Stimulated activated CD4-positive, alpha-beta T cell treated with anti-CD3 and anti-CD28 coated beads, Interleukin-2, amount 100 ng/mL, for 48 hours (primary cell): ENCODE measurements around the gene SDHAF4.
A peak's percentile ranks its signal among the peaks of the same experiment; 100 is the strongest.
"Not testable (repeated sequence)": the region's sequence is repeated elsewhere in the genome, so short reads cannot be mapped to it uniquely, and the experiment has no call there.

ENCODE experiments used
- DNase-seq, 2 donors: peaks; one replicate each; pipeline ENCODE4 v3.0.0-alpha.2; 2020

SDHAF4 gene

DNA sequence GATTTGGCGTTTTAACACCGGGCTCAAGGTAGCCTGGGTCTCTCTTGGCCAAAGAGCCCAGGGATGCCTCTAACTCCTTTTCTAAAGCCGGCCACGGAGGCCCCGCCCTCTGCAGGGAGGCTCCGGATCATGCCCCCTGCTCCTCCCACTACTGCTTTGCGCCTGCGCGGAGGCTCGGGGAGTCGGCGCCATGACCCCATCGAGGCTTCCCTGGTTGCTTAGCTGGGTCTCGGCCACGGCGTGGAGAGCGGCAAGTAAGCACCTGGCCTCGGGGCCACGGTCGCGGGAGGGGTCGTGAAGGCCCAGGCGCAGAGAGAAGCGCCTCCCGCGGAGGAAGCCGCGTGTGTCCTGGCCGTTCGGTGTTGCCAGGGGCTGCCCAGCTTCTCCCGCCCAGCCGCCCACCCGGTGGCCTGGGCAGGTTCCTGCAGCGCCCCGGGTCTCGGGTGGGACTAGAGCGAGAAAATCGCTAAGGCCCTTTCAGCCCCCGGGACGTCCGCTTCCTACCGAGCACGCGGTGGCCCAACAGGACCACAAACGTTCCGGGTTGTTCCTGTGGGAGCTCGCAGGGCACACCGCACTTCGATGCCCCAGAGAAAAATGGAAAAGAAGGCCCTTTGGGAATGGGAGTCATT lies at the start of gene SDHAF4:
Gene SDHAF4 (plus strand): TSS at position 180 of the 632 bp plus-strand sequence. CDS start 11 bp downstream, at position 191.
- peak; percentile 91 to 94 for DNase-seq

DNA sequence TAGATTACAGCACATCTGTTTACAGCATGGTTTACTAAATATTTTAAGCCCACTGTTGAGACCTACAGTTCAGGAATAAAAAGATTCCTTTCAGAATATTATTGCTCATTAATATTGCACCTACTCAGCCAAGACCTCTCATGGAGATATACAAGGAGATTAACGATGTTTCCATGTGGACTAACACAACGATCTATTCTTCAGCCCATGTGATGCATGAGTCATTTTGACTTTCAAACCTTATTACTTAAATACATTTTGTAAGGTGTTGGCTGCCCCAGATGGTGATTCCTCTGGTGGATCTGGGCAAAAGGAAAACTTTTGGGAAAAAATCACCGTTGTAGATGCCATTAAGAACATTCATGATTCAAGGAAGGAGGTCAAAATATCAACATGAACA lies 48.0 kb upstream of the SDHAF4 start:
- DNase-seq = no peak

DNA sequence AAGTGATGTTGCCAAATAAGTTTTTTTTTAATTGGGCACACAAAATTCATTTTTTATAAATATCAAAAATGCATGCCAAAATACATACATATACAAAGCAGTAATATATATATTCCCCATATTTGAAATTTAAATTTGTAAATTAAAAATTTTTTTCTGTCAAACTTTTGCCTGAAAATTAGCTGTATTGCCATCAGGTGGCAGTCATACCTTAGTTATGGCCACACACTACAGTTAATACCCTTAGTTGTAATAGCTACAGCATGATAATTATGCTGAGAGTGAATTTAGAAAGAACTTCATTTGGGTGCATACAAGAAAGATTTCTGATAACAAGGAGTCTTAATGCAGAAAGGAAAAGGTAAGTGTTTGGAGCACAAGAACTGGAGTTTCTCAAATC lies 46.2 kb upstream of the SDHAF4 start:
- DNase-seq = no peak

DNA sequence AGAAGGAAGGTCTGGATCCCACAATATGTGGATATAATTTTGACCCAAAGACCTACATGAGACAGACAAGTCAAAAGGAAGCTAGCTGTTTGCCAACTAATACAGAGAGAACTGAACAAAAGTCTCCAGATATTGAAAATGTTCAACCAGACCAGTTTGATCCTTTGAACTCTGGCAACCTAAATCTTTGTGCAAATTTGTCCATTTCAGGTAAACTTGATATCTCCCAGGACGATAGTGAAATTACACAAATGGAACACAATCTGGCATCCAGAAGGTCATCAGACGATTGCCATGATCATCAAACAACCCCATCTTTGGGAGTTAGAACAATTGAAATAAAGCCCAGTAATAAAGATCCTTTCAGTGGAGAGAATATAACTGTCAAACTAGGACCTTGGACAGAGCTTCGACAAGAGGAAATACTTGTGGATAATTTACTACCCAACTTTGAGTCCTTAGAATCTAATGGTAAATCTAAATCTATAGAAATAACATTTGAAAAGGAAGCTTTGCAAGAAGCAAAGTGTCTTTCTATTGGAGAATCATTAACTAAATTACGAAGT lies 41.9 kb upstream of the SDHAF4 start:
- no peak for DNase-seq

DNA sequence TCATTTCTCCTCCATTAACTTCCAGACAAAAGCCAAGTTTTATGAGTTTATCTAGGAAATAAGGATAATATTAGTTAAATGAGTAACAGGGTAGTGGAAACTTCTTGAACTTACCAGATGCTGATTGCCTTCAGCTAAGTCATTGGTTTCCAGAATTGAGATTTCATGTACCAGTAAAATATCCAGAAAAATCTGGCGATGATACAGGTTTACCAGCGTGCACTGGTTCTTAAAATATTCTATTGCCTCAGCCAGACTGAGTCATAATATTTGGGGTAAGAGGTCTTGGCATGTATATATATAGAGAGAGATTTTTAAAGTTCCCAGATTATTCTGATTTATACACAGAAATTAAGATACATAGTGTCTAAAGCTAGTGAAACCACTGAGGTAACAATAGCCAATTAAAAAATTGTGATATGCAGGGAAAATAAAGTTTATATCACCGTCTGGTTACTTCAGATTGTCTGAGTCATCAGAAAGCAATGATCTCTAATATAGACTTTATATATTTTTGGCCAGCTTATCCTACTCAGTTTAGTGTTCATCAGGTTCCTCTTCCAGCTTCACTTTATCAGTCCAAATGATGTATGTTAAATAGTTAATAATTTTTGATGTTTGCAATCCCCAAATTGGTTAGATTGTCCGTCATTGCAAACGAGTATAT lies 39.5 kb upstream of the SDHAF4 start:
- no peak for DNase-seq

DNA sequence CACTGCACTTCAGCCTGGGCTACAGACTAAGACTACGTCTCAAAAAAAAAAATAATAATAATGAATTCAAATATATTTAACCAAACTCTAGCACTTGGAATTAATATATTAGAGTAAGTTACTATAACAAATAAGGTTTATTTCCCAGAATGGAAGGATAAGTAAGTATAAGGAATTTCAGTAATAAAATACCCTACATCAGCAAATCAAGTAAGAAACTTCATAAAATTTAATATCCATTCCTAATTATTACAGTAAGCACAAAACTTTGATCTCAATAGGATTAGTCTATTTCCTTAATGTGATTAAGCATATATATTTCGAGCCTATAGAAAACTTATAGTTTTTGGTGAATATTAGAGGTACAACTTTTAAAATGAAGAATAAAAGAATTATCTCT lies 36.7 kb upstream of the SDHAF4 start:
- no peak for DNase-seq

DNA sequence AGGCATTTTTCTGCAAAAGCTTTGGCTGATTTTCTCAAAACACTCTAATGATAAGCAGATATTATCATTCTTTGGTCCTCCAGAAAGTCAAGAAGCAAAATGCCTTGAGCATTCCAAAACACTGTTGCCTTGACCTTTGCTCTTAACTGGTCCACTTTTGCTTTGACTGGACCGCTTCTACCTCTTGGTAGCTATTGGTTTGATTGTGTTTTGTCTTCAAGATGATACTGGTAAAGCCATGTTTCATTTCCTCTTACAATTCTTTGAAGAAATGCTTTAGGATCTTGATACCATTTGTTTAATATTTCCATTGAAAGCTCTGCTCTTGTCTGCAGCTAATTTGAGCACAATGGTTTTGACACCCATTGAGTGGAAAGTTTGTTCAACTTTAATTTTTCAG lies 35.6 kb upstream of the SDHAF4 start:
- no peak for DNase-seq

DNA sequence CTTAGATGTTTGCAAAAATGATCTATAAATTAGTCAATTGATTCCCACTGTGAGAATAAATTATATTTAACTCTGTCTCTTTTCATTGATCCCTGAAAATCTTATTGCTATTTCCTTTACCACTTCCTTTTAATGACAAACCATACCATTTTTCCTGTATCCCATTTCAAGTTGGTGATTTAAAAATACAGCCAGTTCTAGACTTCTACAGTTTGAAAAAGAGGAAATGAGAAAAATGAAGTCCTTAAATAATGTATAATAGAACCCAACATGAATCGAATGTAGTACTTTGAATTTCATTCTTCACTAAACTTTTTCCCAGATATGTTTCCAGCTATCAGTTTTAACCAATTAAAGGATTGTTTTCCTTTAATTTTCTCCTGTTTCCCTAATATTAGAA lies 29.5 kb upstream of the SDHAF4 start:
- DNase-seq = no peak

DNA sequence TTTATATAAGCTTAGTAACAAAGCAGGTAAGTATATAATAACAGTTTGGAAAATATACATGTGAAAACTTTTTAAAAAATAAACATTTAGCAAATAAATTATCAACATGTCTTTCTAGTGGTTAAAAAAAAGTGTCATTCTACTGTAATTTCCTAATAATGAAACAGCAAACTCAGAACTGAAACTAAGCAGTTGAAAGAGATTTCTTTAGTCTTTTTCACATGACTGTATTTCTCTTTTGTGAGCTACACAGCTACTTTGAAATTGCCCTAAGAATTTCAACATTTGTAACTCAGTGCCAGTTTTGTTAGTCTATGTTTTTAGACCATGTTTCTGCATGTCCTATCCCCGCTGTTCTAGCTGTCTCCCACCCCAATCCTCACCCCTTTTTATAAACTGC lies 28.4 kb upstream of the SDHAF4 start:
- no peak for DNase-seq

DNA sequence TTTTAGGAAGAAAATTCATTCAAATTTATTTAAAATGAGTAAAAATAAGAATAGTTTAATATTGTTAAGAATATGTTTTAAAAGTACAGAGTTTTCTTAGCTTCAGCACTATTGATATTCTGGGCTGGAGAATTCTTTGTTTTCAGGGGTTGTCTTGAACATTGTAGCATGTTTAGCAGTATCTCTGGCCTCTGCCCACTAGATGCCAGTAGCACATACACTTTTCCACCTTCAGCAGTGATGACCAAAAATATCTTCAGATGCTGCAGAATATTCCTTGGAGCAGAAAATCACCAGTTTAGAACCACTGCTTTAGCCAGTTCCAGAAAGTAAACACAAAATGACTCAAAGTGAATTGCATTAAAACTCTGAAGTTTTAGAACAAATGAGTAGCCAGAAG lies 19.4 kb upstream of the SDHAF4 start:
- DNase-seq = no peak

DNA sequence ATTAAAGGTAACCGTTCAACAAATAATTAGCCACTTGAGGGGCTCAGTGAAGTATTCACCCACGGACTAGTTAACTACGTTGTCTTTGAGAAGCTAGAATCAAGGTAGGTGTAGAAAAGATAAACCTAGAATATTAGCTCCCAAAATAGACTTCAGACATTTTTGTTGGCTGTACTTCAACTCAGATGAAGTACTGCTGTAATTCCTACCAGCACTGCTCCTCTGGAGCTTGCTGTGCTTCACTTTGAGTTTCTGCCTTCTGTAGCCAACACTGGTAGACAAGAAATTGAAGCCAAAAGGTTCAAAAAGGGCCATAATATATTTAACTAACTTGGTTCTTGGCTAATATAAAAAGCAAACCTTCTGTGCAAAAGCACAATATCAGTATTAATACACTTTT lies 18.8 kb upstream of the SDHAF4 start:
- no peak for DNase-seq

DNA sequence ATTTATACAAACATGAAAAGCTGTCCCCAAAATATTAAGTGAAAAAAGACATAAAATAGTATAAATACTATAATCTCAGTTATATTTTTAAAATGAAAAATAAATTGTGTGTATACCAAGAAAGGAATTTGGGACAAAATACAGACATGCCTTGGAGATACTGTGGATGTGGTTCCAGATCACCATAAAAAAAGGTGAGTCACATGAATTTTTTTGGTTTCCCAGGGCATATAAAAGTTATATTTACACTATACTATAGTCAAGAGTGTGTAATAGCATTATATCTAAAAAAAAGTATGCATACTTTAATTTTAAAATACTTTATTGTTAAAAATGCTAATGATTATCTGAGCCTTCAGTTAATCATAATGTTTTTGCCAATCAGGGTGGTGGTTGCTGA lies 17.4 kb upstream of the SDHAF4 start:
- DNase-seq = no peak

DNA sequence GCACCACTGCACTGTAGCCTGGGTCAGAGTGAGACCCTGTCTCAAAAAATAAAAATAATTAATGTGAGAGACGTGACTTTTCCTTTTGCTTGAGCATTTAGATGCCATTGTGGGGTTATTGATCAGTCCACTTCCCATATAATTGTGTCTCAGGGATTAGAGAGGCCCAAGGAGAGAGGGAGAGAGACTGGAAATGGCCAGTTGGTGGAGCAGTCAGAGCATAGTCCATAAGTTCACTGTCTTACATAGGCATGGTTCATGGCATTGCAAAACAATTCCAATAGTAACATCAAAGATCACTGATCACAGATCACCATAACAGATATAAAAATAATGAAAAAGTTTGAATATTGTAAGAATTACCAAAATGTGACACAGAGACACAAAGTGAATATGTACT lies 15.2 kb upstream of the SDHAF4 start:
- no peak for DNase-seq

DNA sequence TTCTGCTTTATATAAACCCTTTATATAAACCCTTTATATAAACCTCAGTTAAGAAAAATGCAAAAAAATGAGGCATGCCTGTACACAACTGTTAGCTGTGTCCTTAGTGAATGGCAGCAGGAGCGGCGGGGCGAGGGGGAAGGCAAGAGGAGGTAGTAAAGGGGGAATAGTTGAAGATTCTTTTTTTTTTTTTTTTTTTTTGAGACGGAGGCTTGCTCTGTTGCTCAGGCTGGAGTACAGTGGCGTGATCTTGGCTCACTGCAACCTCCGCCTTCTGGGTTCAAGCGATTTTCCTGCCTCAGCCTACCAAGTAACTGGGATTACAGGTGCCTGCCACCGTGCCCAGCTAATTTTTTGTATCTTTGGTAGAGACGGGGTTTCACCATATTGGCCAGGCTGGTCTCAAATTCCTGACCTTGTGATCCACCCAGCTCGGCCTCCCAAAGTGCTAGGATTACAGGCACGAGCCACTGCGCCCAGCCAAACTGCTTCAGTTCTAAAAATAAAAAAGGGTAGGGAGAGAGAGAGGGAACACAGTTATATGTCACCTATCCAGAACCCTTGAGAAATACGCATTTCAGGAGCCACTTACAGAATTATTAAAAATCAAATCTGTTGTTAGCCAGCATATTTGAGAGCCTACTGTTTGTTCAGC lies 14.3 kb upstream of the SDHAF4 start:
- not testable (repeated sequence) for DNase-seq

DNA sequence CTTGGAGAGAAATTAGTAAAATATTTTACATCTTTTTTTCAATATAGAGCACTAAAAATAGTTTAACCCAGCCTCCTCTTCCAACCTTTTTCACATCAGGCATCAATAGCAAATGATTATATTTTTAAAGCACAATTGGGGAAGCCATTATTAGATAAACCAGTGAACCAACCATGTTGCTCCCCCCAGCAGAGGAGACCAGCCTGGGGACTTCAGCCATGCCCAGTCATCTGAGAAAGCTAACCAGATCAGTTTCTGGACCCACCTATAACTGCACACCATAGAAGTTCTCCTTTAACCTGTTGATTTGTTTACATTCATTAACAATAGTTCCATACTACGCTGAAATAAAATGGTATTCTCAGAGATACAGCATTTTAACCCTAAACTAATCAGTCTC lies 13.8 kb upstream of the SDHAF4 start:
- DNase-seq = no peak

DNA sequence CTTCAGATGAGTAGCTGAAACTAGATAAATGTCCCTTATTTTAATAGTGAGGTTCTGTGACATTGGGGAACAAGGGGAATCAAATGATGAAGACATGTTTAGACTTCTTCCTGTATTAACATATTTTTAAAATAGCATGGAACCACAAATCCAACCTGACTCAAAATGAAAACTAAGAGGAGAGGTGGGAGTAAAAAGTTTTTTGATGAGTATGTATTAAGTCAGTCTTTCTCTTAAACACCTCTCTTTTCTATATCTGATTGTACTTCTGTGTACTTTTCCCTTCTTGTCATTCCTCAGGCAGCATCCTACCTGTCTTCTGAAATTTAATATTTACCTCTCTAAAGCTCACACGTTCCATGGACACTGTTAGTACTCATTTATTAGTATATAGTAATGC lies 8.7 kb upstream of the SDHAF4 start:
- no peak for DNase-seq

DNA sequence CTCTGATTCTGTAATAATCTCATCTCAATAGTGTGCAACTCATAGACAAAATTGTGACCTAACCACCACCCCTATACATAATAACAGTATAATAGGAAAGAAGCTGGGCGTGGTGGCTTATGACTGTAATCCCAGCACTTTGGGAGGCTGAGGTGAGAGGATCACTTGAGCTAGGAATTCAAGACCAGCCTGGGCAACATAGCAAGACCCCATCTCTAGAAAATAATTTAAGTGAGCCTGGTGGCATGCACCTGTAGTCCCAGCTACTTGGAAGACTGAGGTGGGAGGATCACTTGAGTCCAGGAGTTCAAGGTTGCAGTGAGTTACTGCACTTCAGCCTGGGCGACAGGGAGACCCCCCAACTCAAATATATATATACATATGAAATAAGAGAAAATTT lies 4.3 kb upstream of the SDHAF4 start:
- not testable (repeated sequence) for DNase-seq

DNA sequence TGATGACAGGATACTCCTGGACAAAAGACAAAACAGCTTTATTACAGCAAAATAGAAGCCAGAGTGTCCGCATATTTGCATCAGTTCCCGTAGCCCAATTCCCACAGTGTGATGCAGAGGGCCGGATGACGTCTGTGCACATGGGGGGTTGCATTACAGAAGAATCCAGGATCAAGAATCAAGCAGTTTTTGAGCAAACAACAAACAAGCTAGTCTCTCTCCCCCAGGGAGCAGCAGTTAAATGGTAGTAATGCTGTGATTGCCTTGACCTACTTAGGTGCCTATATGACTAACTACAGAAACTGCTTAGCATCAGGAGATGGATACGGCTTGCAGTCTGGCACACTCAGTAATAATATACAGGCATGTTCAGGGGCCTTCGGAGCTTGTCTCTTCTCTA lies 3.2 kb upstream of the SDHAF4 start:
- no peak for DNase-seq

DNA sequence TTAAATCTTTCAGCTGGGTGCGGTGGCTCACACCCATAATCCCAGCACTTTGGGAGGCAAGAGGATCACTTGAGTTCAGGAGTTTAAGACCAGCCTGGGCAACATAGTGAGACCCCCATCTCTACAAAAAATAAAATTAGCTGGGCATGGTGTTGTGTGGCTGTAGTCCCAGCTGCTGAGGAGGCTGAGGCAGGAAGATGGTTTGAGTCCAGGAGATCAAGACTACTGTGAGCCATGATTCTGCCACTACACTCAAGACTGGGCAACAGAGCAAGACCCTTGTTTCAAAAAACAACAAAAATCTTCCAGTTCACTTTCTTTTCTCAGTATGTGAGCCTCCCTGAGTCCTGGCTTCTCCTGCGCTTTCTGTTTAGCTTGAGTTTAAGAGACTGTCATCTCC lies 7.9 kb downstream of the SDHAF4 start:
- no peak for DNase-seq

DNA sequence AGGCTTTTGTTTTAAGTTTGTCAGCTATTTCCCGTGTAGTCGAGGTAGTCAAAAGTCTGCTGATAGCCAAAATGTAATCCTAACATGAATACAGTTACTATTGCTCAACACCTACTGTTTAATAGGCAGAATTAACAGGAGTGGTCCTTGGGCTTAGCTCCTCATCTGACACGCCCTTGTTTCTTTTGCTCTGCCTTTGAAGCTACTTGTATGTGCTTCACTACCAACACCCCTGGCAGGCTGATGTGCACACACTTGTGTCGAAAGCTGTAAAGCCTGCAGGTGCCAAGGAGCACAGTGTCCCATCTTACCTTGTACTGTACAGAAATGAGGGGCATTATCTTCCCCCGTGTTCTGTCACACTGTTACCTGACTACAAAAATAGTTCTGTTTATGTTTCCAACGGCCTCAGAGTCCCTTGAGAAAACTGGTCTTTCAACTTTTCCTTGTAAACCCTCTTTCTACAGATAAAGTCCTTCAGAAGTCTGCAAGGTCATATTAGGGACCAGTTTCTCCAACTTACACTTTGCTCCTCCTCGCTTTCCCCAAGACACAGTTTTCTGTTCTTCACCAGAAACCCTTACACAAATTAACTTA lies 9.3 kb downstream of the SDHAF4 start:
- DNase-seq = no peak

DNA sequence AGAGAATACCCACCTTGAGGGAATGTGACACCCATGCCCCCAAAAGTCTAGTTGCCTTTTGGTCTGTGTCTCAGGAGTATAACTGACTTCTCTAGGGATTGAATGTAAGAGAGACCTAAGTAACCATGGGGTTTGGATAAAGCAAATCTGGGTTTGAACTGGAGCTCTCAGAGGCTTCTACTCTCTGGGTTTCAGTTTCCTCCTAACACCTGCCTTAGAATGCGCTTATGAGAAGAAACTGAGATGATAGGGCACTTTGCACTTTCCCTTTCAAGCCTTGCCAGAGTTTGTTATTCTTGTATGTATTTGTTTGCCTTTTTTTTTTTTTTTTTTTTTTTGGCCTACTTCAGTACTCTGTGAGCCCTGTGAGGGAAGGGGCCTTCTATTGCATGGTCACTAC lies 19.4 kb downstream of the SDHAF4 start:
- DNase-seq = no peak

DNA sequence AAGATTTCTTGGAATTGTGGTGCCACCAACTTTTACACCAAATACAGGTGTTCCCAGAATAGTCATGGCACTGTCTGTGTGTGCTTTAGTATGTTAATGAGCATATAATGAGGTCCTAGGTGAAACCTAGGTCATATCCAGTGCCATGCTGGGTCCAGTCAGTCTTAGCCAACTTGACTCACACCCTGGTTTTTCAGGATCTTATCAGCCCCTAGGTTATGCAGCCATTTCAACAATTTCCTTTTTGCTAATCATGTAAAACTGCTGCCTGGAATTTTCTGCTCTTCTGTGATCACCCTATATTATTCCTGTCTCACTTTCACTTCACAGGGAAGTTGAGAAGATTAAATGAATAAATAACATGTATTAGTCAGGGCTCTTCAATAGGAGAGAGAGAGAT lies 23.7 kb downstream of the SDHAF4 start:
- no peak for DNase-seq

DNA sequence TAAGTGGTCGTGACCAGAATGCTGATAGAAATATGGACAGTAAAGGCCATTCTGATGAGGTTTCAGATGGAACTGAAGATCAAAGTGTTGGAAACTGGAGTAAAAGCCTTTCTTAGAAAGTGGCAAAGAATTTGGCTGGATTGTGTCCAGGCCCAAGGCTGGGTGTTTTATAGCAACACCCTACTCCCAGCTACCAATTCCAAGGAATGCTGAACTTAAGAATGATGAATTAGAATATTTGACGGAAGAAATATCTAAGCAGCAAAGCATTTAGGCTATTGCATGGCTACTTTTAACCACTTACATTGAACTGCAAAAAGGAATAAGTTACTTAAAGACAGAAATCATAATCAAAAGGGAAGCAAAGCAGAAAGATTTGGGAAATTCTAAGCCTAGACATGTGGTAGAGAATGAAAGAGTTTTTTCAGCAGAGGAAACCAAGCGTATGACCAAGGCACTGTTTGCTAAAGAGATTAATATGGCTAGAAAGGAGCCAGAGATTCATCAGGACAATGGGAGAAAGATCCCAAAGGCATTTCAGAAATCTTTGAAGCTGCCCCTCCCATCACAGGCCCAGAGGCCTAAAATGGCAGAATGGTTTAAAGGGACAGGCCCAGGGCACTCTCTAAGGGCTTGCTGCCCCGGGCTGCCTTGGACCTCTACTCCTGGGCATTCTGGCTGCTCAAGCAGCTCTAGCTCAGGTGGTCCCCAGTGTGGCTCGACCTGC lies 25.8 kb downstream of the SDHAF4 start:
- no peak for DNase-seq
